C4-2B (cell line): ENCODE results near the gene IMMP1L.

ENCODE experiments used
- CTCF ChIP-seq: fragments of 450-650 bp; conservative IDR thresholded peaks from 2 replicates; pipeline ENCODE4 v1.5.1; 2017; ENCODE audit warnings: mild to moderate bottlenecking
- ZFX ChIP-seq: fragments of 450-650 bp; IDR thresholded peaks from 2 replicates; pipeline ENCODE4 v1.6.1; 2017

GRCh38 chr11:31404614-31405013 lies 104.8 kb downstream of the IMMP1L start:
- no peak for TF ChIP-seq CTCF
- TF ChIP-seq ZFX = no peak
